GM18951 (cell line): Measurements from ENCODE around the gene EIF4G2.

ENCODE experiments used
- POLR2A ChIP-seq: IDR thresholded peaks from 4 replicates; pipeline ENCODE4 v1.6.1; 2011; ENCODE audit warnings: mild to moderate bottlenecking; ENCODE audit not compliant: insufficient read length, insufficient read depth; ENCODE audit errors: extremely low read depth
- in situ Hi-C: fragments of 300-500 bp; cut with MboI; formaldehyde crosslinking; loops from one replicate; pipeline ENCODE4 v1.12.0; 2022; ENCODE audit warnings: low sequenced_read_pairs, mixed read lengths, inconsistent platforms; ENCODE audit not compliant: unreplicated experiment

EIF4G2 gene

DNA sequence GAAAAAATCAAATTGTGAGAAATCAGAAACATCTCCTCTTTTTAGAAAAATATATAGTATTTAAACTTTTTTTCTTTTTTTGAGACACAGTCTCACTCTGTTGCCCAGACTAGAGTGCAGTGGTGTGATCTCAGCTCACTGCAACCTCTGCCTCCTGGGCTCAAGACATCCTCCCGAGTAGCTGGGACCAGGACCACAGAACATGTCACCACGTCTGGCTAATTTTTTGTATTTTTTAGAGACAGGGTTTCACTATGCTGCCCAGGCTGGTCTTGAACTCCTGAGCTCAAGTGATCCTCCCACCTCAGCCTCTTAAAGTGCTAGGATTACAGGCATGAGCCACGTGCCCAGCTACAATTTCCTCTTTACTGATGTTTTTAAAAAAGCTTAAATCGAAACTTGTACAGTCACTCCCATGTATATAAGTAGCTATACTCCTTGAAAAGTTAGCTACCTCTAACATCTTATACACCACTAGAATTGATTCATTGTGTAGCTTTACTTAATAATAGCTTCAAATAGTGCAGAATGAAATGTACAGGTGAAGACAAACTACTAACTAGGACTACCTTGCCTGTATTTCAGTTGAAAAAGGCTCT lies 10.3 kb downstream of the EIF4G2 start:
- in situ Hi-C loops = loop anchor here (5.0 to 25.0 kb wide), 2 partner anchors 224 to 989 kb away; no protein-coding TSS in a partner anchor
- no peak for TF ChIP-seq POLR2A

DNA sequence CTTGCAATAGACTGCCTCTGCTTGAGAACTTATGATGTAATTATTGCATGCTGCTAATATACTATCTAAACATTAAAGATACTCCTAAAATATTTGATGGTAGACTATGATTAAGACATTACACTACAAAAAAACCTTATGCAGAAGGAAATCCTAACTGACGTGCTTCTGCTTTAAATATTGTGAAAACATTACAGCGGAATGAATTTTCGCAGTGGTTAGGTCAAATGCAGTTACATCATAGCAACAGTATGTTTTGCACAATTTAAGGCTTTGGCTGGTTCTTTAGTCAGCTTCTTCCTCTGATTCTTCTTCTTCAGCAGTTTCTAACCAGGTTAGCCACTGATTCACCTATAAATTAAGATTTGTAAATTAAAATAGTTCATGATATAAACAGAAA lies 11.2 kb downstream of the EIF4G2 start:
- no peak for TF ChIP-seq POLR2A
- in situ Hi-C loops = loop anchor here (5.0 to 25.0 kb wide), 2 partner anchors 225 to 990 kb away; no protein-coding TSS in a partner anchor

DNA sequence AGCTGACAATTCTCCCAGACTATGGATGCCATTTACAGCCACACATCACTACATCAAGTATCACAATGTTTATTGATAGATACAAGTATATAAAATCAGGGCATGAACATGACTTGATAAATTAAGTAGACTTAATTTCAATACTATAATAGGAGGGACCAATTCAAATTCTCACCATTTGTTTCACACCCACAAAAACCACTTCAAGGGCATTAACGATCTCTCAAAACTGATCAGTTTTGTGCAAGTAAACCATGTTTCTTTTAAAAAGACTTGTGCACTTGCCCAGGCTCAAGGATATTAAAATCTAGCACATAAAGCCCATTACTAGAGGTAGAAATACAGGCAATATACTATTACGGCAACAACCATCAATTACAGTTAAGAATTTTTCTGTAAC lies 11.7 kb downstream of the EIF4G2 start:
- TF ChIP-seq POLR2A = no peak
- in situ Hi-C loops = loop anchor here (5.0 to 25.0 kb wide), 2 partner anchors 225 to 990 kb away; no protein-coding TSS in a partner anchor

DNA sequence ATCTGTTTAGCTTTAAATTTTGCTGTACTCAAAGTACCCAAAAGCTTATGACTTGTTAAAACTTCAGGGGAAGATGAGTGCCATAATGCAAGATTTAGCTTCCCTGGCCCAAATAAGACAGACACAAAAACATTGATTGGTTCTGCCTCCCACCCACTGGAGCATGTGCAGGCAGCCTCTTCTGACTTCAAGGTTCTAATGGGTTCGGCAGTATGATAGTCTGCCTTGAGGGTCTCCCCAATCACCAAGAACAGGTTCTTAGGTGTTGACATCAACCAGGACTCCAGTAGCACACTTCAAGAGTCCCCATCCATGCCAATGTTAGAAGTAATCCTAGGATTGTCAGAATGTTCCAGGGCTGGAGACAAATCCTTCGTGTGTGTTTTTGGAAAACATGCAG lies 12.5 kb downstream of the EIF4G2 start:
- in situ Hi-C loops = loop anchor here (5.0 to 25.0 kb wide), 2 partner anchors 226 to 991 kb away; no protein-coding TSS in a partner anchor
- TF ChIP-seq POLR2A = no peak

DNA sequence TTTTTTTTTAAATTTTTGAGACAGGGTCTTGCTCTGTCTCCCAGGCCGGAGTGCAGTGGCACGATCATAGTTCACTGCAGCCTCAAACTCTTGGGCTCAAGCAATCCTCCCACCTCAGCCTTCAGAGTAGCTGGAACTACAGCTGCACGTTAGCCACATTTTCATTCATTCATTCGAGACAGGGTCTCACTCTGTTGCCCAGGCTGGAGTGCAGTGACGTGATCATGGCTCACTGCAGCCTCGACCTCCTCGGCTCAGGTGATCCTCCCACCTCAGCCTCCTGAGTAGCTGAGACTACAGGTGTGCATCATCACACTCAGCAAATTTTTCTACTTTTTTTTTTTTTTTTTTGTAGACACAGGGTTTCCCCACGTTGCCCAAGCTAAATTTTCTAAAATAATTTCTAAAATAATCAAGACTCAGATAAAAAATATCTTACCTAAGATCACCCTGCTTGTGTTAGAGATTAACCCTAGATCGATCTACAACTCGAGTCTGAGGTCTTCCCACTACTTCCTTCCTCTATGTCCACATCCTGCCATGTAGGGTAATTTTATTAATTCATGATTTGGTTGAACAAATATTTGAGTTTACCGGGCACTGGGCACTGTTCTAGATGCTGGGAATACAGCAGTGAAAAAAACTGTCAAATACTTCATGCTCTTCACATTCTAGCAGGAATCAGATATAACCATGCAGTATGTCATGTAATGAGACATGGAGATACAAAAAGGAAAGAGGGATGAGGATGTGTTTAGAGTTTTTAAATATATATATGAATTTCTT lies 15.1 kb downstream of the EIF4G2 start:
- in situ Hi-C loops = loop anchor here (25.0 kb wide), 1 partner anchor 994 kb away; no protein-coding TSS in a partner anchor
- no peak for TF ChIP-seq POLR2A

DNA sequence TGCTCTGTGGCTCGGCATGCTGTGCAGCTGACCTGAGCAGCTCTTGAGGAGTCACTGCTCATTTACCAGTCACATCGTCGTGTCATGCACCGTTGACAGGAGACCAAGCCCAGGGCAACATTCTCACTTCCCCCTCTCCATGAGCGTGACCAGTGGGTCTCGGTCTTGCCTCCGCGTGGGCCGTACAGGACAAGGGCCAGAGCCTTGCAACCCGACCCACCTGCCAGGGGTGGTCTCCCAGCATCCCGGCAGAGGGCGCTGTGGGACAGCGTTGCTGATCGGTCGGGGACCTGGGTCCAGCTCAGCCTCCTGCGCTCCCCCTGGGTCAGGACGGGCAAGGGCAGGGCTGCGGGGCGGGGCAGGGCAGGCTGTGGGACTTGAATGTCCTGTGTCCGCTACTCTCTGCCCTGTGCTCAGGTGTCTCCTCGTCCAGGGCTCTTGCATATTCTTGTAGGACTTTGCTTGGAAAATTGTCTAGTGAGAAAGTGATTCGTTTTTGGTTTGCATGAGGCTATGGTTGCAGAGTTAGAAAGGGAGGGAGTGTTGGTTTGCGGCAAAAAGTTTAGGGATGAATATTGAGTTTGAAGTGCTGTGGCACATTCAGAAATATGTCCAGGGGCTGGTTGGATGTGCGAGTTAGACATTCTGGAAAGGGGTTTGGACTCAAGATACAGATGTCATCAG lies 16.2 kb downstream of the EIF4G2 start:
- no peak for TF ChIP-seq POLR2A
- in situ Hi-C loops = loop anchor here (25.0 kb wide), 1 partner anchor 995 kb away; no protein-coding TSS in a partner anchor

DNA sequence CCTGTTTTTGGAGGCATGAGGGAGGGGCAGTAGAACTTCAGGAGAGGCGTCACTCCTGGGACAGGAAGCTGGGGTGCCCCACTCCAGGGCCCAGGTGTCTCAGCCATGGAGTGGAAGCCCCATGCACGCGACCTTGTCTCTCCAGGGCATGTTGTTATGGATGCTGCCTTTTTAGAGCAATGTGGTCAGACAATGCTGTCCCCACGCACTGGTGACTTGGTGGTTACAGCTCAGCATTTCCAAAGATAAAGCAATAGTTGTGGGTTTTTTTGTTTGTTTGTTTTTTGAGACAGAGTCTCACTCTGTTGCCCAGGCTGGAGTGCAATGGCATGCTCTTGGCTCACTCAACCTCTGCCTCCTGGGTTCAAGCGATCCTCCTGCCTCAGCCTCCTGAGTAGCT lies 22.3 kb downstream of the EIF4G2 start:
- TF ChIP-seq POLR2A = no peak
- in situ Hi-C loops = loop anchor here (25.0 kb wide), 1 partner anchor 1001 kb away; no protein-coding TSS in a partner anchor

DNA sequence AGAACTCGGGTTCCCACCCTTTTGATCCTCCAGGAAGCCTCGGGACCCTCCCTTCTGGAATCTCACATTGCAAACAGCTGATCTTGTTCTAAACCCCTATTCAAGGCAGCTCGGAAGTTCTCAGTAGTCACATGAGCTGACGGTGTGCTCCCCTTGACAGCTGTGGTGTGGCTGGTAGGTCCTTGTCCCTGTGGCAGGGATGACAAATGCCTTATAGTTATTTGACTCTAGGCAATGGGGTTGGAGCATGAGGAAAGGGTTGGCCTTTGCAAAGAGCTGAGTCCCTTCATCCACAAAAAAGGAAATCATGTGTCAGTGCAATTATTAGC lies 23.6 kb downstream of the EIF4G2 start:
- in situ Hi-C loops = loop anchor here (25.0 kb wide), 1 partner anchor 1002 kb away; no protein-coding TSS in a partner anchor
- no peak for TF ChIP-seq POLR2A

DNA sequence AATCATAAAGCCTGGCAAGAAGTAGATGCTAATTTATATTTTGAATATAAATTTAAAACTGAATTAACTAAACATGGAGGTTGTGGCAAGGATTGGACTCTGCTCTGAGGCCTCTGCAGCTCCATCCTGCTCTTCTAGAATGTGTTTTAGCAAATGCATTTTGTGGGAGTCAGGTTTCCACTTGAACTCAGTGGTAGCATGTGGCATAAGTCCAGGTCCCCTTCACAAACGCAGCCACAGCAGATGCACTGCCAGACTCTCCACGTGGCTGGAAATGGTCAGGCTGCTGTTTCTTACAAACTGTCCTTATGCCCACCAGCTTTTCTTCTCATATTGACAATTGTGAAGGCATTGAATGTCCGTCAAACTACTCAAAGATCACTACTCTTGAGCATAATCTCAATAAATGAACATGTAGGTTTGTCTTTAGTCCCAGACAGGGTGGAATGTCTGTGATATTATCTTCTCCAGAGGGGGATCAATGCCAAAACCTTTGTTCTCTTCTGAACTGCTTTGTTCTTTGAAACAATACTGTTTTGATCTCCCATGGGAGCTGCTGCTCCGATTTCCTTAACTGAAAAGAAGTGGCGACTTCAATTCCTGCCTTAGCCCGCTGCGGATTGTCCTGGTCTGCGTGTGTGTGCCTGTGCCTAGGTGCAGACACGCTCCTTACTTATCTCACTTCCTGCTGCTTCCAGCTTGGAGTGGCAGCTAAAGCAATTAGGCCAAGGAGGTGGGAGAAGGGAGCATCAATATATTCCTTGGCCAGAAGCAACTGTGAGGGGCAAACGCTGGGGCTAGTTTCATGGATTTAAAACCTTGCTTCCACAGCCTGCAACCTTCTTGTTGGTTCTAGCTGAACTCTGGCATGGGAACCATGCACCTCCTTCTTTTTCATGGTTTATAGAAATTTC lies 24.2 kb downstream of the EIF4G2 start:
- in situ Hi-C loops = loop anchor here (25.0 kb wide), 1 partner anchor 1003 kb away; no protein-coding TSS in a partner anchor
- no peak for TF ChIP-seq POLR2A

DNA sequence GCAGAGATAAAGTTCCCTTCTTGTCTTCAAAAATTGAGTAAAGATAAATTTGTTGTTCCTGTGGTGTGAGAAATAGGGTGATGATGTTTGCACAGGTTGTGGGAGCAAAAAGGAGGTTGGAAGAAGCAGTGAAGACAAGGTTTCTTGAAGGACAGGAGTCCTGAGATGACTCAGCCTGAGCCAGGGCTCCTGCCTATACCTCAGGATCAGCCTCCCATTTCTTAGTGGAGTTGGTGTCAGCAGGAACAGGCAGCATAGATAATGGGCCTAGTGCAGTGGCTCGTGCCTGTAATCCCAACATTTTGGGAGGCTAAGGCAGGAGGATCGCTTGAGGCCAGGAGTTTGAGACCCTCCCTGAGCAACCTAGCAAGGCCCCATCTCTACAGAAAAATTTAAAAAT lies 28.7 kb downstream of the EIF4G2 start:
- TF ChIP-seq POLR2A = no peak
- in situ Hi-C loops = loop anchor here (25.0 kb wide), 1 partner anchor 1007 kb away; no protein-coding TSS in a partner anchor

DNA sequence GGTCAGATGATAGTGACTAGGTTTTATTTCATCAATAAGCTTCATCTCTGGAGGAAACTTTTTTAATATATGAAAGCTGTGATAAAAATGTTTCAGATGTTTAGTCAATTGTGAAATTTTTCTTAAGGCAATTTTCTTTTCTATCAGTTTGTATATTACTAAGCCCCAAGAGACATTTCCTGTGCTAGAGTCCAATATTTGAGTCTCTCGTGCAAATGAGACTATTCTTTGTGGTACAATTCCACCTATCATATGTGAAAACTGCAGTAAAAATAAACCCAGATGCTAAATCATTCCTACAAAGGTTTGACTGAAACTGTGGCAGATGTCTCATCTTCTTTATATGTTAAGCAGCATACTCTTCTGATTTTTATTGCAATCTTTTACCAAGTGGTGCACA lies 29.6 kb downstream of the EIF4G2 start:
- TF ChIP-seq POLR2A = no peak
- in situ Hi-C loops = loop anchor here (25.0 kb wide), 1 partner anchor 1008 kb away; no protein-coding TSS in a partner anchor
